GM23338 (cell line): ENCODE results near the gene KIRREL3. TPM values are rescaled to one million over a fixed set of nuclear protein-coding genes. Genes with fewer than 3 reads are reported as not detected.

Experiments used
- ATAC-seq: fragments of 200-7000 bp; cut with Tn5 transposase; 3 replicates; pipeline ENCODE4 v1.9.1; 2020
- DNase-seq: peaks from one replicate; pipeline ENCODE4 v3.0.0-alpha.2; 2015; ENCODE audit warnings: low spot score
- H2AFZ ChIP-seq: fragments of 200-600 bp; sonication (generic); 2 replicates; pipeline ENCODE4 v1.8.0; 2016; ENCODE audit warnings: antibody characterized with exemption, mild to moderate bottlenecking, moderate library complexity
- H3F3A ChIP-seq: fragments of 200-600 bp; sonication (generic); replicated peaks from 2 replicates; pipeline ENCODE4 v1.8.0; 2017; ENCODE audit warnings: antibody characterized with exemption, mixed run types, low read depth
- H3K27ac ChIP-seq: fragments of 200-600 bp; sonication (generic); 2 replicates; pipeline ENCODE4 v1.6.1; 2016; ENCODE audit warnings: low read depth
- H3K27me3 ChIP-seq: fragments of 200-600 bp; sonication (generic); 2 replicates; pipeline ENCODE4 v1.8.0; 2016; ENCODE audit warnings: mild to moderate bottlenecking, mixed run types, moderate library complexity; ENCODE audit not compliant: insufficient read depth
- H3K36me3 ChIP-seq: fragments of 200-600 bp; sonication (generic); 2 replicates; pipeline ENCODE4 v1.8.0; 2016; ENCODE audit warnings: mild to moderate bottlenecking; ENCODE audit not compliant: insufficient read depth
- H3K4me1 ChIP-seq: fragments of 200-600 bp; sonication (generic); 2 replicates; pipeline ENCODE4 v1.8.0; 2016; ENCODE audit warnings: mild to moderate bottlenecking, moderate library complexity; ENCODE audit not compliant: insufficient read depth
- H3K4me2 ChIP-seq: fragments of 200-600 bp; sonication (generic); 2 replicates; pipeline ENCODE4 v1.7.1; 2017; ENCODE audit warnings: mixed run types
- H3K4me3 ChIP-seq: fragments of 200-600 bp; sonication (generic); 2 replicates; pipeline ENCODE4 v1.6.1; 2016; ENCODE audit warnings: mixed run types
- H3K79me2 ChIP-seq: fragments of 200-600 bp; sonication (generic); replicated peaks from 2 replicates; pipeline ENCODE4 v1.8.0; 2017; ENCODE audit warnings: mild to moderate bottlenecking; ENCODE audit not compliant: insufficient read depth
- H3K9me2 ChIP-seq: fragments of 200-600 bp; sonication (generic); 2 replicates; pipeline ENCODE4 v1.8.0; 2017; ENCODE audit not compliant: insufficient read depth
- H4K20me1 ChIP-seq: fragments of 200-600 bp; sonication (generic); replicated peaks from 2 replicates; pipeline ENCODE4 v1.8.0; 2017; ENCODE audit warnings: mild to moderate bottlenecking; ENCODE audit not compliant: insufficient read depth
- H3K27ac Mint-ChIP-seq: 2 replicates; pipeline ENCODE4 v1.8.0; 2020; ENCODE audit warnings: inconsistent platforms, mild to moderate bottlenecking, moderate library complexity, mixed read lengths
- H3K27me3 Mint-ChIP-seq: 3 replicates; pipeline ENCODE4 v1.8.0; 2022; ENCODE audit warnings: low read depth, mild to moderate bottlenecking, moderate library complexity, mixed read lengths, inconsistent platforms; ENCODE audit not compliant: insufficient read depth, poor library complexity
- H3K36me3 Mint-ChIP-seq: 3 replicates; pipeline ENCODE4 v1.8.0; 2021; ENCODE audit warnings: low read depth, mild to moderate bottlenecking, inconsistent platforms, moderate library complexity, mixed read lengths
- H3K4me1 Mint-ChIP-seq: 3 replicates; pipeline ENCODE4 v1.8.0; 2020; ENCODE audit warnings: mild to moderate bottlenecking, inconsistent platforms, mixed read lengths
- H3K4me3 Mint-ChIP-seq: 3 replicates; pipeline ENCODE4 v1.8.0; 2021; ENCODE audit warnings: moderate library complexity, mild to moderate bottlenecking, inconsistent platforms, mixed read lengths
- H3K9me3 Mint-ChIP-seq: 3 replicates; pipeline ENCODE4 v1.8.0; 2020; ENCODE audit warnings: moderate library complexity, mild to moderate bottlenecking, inconsistent platforms, mixed read lengths
- CREB1 ChIP-seq: fragments of 250-450 bp; sonication (Bioruptor Pico); IDR thresholded peaks from 2 replicates; pipeline ENCODE4 v1.5.0; 2020; ENCODE audit warnings: low read depth, mild to moderate bottlenecking, moderate library complexity
- CTCF ChIP-seq, 2 experiments: fragments of 200-600 bp in 1 of 2; sonication (generic) in 1 of 2; conservative IDR thresholded peaks; 2 replicates each; pipeline versions ENCODE4 v1.5.1 to v1.6.1; 2016 to 2017; ENCODE audit warnings: antibody characterized with exemption in 2 of 2, low read depth in 2 of 2, mild to moderate bottlenecking in 2 of 2, moderate library complexity in 1 of 2
- ETS1 ChIP-seq: IDR thresholded peaks from 2 replicates; pipeline ENCODE4 v1.6.1; 2016; ENCODE audit warnings: antibody characterized with exemption
- EZH2 ChIP-seq: fragments of 200-600 bp; sonication (generic); IDR thresholded peaks from one replicate; pipeline ENCODE4 v1.8.0; 2017; ENCODE audit warnings: antibody characterized with exemption, mild to moderate bottlenecking, low read depth; ENCODE audit not compliant: unreplicated experiment
- EZH2phosphoT487 ChIP-seq: fragments of 200-600 bp; sonication (generic); IDR thresholded peaks from one replicate; pipeline ENCODE4 v1.8.1; 2018; ENCODE audit warnings: antibody characterized with exemption; ENCODE audit not compliant: unreplicated experiment
- JUNB ChIP-seq: IDR thresholded peaks from one replicate; pipeline ENCODE4 v1.6.1; 2016; ENCODE audit warnings: antibody characterized with exemption; ENCODE audit not compliant: unreplicated experiment
- NANOG ChIP-seq: IDR thresholded peaks from 2 replicates; pipeline ENCODE4 v1.6.1; 2016; ENCODE audit warnings: antibody characterized with exemption, borderline replicate concordance
- POLR2AphosphoS5 ChIP-seq: IDR thresholded peaks from 2 replicates; pipeline ENCODE4 v1.6.1; 2016; ENCODE audit warnings: antibody characterized with exemption, low read depth
- REST ChIP-seq: IDR thresholded peaks from one replicate; pipeline ENCODE4 v1.6.1; 2018; ENCODE audit warnings: antibody characterized with exemption; ENCODE audit not compliant: unreplicated experiment
- STAT1 ChIP-seq: IDR thresholded peaks from one replicate; pipeline ENCODE4 v1.6.1; 2016; ENCODE audit warnings: antibody characterized with exemption; ENCODE audit not compliant: unreplicated experiment
- ZNF331 ChIP-seq: fragments of 250-450 bp; sonication (Bioruptor Pico); IDR thresholded peaks from 2 replicates; pipeline ENCODE4 v1.5.0; 2020; ENCODE audit warnings: low read depth, mild to moderate bottlenecking, moderate library complexity
- ZNF462 ChIP-seq: fragments of 250-450 bp; sonication (Bioruptor Pico); IDR thresholded peaks from 2 replicates; pipeline ENCODE4 v1.5.0; 2020; ENCODE audit warnings: mild to moderate bottlenecking, moderate library complexity
- polyA plus RNA-seq: library from polyadenylated mRNA; unstranded; fragments of >200 nt; fragmentation: Nextera tagmentation; extraction: Ambion mirVana; gene quantifications from 2 replicates; pipeline ENCODE4 v1.2.1, GENCODE V29; 2016
- total RNA-seq: library from RNA; depleted of rRNA; stranded (reverse); fragments of >200 nt; shearing (Covaris generic); gene quantifications from 2 replicates; pipeline ENCODE4 v1.2.3, GENCODE V29; 2014

Gene KIRREL3
- total and polyA plus RNA-seq, 2 experiments from 2014 or later: 0.13 to 1.5 TPM

GRCh38 chr11:126808296-126808695 lies 192.3 kb downstream of the KIRREL3 start:
- H3F3A ChIP-seq: no peaks in the 10 kb centered on the region
- no peak for ATAC-seq
- no peaks in the 10 kb centered on the region; the same call in 1 of the 2 replicates for H3K9me2 ChIP-seq
- Mint-ChIP-seq H3K4me3 (no peak overlapping the region), H3K27me3 (peaks cover 2% of the 10 kb centered on the region), H3K27ac (no peak overlapping the region), H3K36me3 (no peaks in the 10 kb centered on the region; the same call in 2 of the 3 replicates), H3K4me1 (peaks cover 16% of the 10 kb centered on the region), H3K9me3 (no peaks in the 10 kb centered on the region)
- H3K4me1 ChIP-seq: peaks cover 4% of the 10 kb centered on the region; the same call in 1 of the 2 replicates
- no peaks in the 10 kb centered on the region for H4K20me1 ChIP-seq
- H3K4me3 ChIP-seq: no peak overlapping the region
- no peaks in the 10 kb centered on the region for H3K36me3 ChIP-seq
- no peak overlapping the region for H3K27ac ChIP-seq
- H3K4me2 ChIP-seq: no peak overlapping the region
- no peaks in the 10 kb centered on the region for H3K27me3 ChIP-seq
- no peaks in the 10 kb centered on the region for H3K79me2 ChIP-seq
- H2AFZ ChIP-seq: no peak overlapping the region
- no peak for DNase-seq
- TF ChIP-seq ZNF462 (CRISPR knock-in tag) (no peak), CTCF (conservative IDR thresholded peaks at IDR 0.05; ENCODE audit: low read depth in 2 of 2) (no peak), REST (no peak), NANOG (no peak), ETS1 (no peak), EZH2phosphoT487 (no peak), CREB1 (CRISPR knock-in tag) (no peak), JUNB (no peak), STAT1 (no peak), ZNF331 (no peak), EZH2 (no peak), POLR2AphosphoS5 (no peak)
